Activated B cell treated with CpG ODN at 0.5 μM for 24 hours (primary cell): ENCODE results near the gene COLEC11. TPM values are rescaled to one million over a fixed set of nuclear protein-coding genes. Genes with fewer than 3 reads are reported as not detected.

Source experiments
- ATAC-seq: fragments of 200-7000 bp; cut with Tn5 transposase; one replicate; pipeline ENCODE4 v1.10.0; 2021; ENCODE audit warnings: low read depth, mild to moderate bottlenecking, moderate library complexity
- CTCF ChIA-PET: fragments of 350-600 bp; sonication (Branson Sonifier 250); formaldehyde crosslinking; loops from one replicate; lab custom pipeline; 2021; ENCODE audit warnings: antibody characterized with exemption; lab: Charles Lee
- POLR2A ChIA-PET: fragments of 350-600 bp; sonication (Branson Sonifier 250); formaldehyde crosslinking; loops from one replicate; lab custom pipeline; 2021; ENCODE audit warnings: antibody characterized with exemption; lab: Charles Lee
- DNase-seq: peaks from one replicate; pipeline ENCODE4 v3.0.0; 2022
- H3K27ac Mint-ChIP-seq: one replicate; pipeline ENCODE4 v1.8.0; 2020; ENCODE audit warnings: mixed read lengths
- H3K27me3 Mint-ChIP-seq: one replicate; pipeline ENCODE4 v1.8.0; 2021; ENCODE audit warnings: mixed read lengths
- H3K36me3 Mint-ChIP-seq: one replicate; pipeline ENCODE4 v1.8.0; 2021; ENCODE audit warnings: low read depth, mixed read lengths
- H3K4me1 Mint-ChIP-seq: one replicate; pipeline ENCODE4 v1.8.0; 2021; ENCODE audit warnings: mixed read lengths
- H3K4me3 Mint-ChIP-seq: one replicate; pipeline ENCODE4 v1.8.0; 2020; ENCODE audit warnings: mild to moderate bottlenecking, mixed read lengths
- H3K9me3 Mint-ChIP-seq: one replicate; pipeline ENCODE4 v1.8.0; 2020; ENCODE audit warnings: mixed read lengths
- CTCF ChIP-seq: fragments of 200-600 bp; IDR thresholded peaks from one replicate; pipeline ENCODE4 v1.8.0; 2022; ENCODE audit warnings: antibody characterized with exemption, mild to moderate bottlenecking
- intact Hi-C: fragments of 100-400 bp; cut with micrococcal nuclease; formaldehyde crosslinking; loops from one replicate; pipeline ENCODE4 v1.15.1; 2024
- total RNA-seq: library from RNA; stranded (reverse); gene quantifications from 2 replicates; pipeline ENCODE4 v1.2.3, GENCODE V29; 2022

Gene COLEC11
- total RNA-seq, 1 donor from 2014 or later = not detected

- no peak overlapping the region for H3K27ac Mint-ChIP-seq
- H3K4me1 Mint-ChIP-seq = no peaks in the 10 kb centered on the region
- no peaks in the 10 kb centered on the region for H3K9me3 Mint-ChIP-seq
- no peak overlapping the region for H3K4me3 Mint-ChIP-seq
- ATAC-seq (no peak), DNase-seq (no peak)
- H3K36me3 Mint-ChIP-seq = peaks cover 39% of the 10 kb centered on the region
- ChIA-PET POLR2A (no interaction called here), CTCF (no interaction called here)
- no peak for TF ChIP-seq CTCF
- intact Hi-C loops = no loop called here
- no peaks in the 10 kb centered on the region for H3K27me3 Mint-ChIP-seq
Observed at GRCh38 chr2:3587432-3587831, 7.5 kb upstream of the COLEC11 start.

- TF ChIP-seq CTCF = no peak
- POLR2A ChIA-PET = interaction anchor here (0.8 kb wide), 1 partner anchor 70 kb away, joined by 3 read pairs; no protein-coding TSS in a partner anchor
- no peaks in the 10 kb centered on the region for H3K4me1 Mint-ChIP-seq
- H3K27ac Mint-ChIP-seq = no peak overlapping the region
- H3K9me3 Mint-ChIP-seq = no peaks in the 10 kb centered on the region
- no peaks in the 10 kb centered on the region for H3K27me3 Mint-ChIP-seq
- peaks cover 37% of the 10 kb centered on the region for H3K36me3 Mint-ChIP-seq
- CTCF ChIA-PET = no interaction called here
- no peak overlapping the region for H3K4me3 Mint-ChIP-seq
- ATAC-seq = no peak
- no peak for DNase-seq
- intact Hi-C loops = no loop called here
Observed at GRCh38 chr2:3588084-3588483, 6.8 kb upstream of the COLEC11 start.

GRCh38 chr2:3589086-3589485, 5.8 kb upstream of the COLEC11 start:
- no peaks in the 10 kb centered on the region for H3K4me1 Mint-ChIP-seq
- no peaks in the 10 kb centered on the region for H3K27me3 Mint-ChIP-seq
- peaks cover 28% of the 10 kb centered on the region for H3K36me3 Mint-ChIP-seq
- CTCF ChIA-PET = no interaction called here
- H3K9me3 Mint-ChIP-seq = no peaks in the 10 kb centered on the region
- no peak overlapping the region for H3K4me3 Mint-ChIP-seq
- intact Hi-C loops = no loop called here
- DNase-seq (no peak), ATAC-seq (no peak)
- no peak overlapping the region for H3K27ac Mint-ChIP-seq
- TF ChIP-seq CTCF = no peak
- POLR2A ChIA-PET = interaction anchor here (0.8 kb wide), 1 partner anchor 31 kb away, joined by 3 read pairs; the partner anchor contains the start of gene RNASEH1

- ATAC-seq (no peak), DNase-seq (no peak)
- no peak overlapping the region for H3K27ac Mint-ChIP-seq
- ChIA-PET POLR2A (interaction anchor here (1.1 kb wide), 1 partner anchor 37 kb away, joined by 3 read pairs; the partner anchor contains the start of gene RNASEH1), CTCF (no interaction called here)
- H3K36me3 Mint-ChIP-seq = peaks cover 4% of the 10 kb centered on the region
- H3K4me1 Mint-ChIP-seq = peaks cover 6% of the 10 kb centered on the region
- no peaks in the 10 kb centered on the region for H3K9me3 Mint-ChIP-seq
- TF ChIP-seq CTCF = no peak
- H3K4me3 Mint-ChIP-seq = no peak overlapping the region
- intact Hi-C loops = no loop called here
- H3K27me3 Mint-ChIP-seq = no peaks in the 10 kb centered on the region
Observed at GRCh38 chr2:3595404-3595803, 492 bp downstream of the COLEC11 start.

- Mint-ChIP-seq H3K9me3 (no peaks in the 10 kb centered on the region), H3K4me3 (no peak overlapping the region), H3K27me3 (no peaks in the 10 kb centered on the region), H3K36me3 (peaks cover 4% of the 10 kb centered on the region), H3K4me1 (peaks cover 6% of the 10 kb centered on the region), H3K27ac (no peak overlapping the region)
- peak; percentile 78 for ATAC-seq
- DNase-seq = no peak
- no peak for TF ChIP-seq CTCF
- POLR2A ChIA-PET = interaction anchor here (1.1 kb wide), 1 partner anchor 38 kb away, joined by 3 read pairs; the partner anchor contains the start of gene RNASEH1
- CTCF ChIA-PET = no interaction called here
- intact Hi-C loops = no loop called here
Observed at GRCh38 chr2:3595985-3596384, 1.1 kb downstream of the COLEC11 start.
